H9 (cell line): ENCODE results near the gene NFAM1. TPM values are rescaled to one million over a fixed set of nuclear protein-coding genes. Genes with fewer than 3 reads are reported as not detected.

ENCODE experiments used
- DNase-seq: peaks from one replicate; pipeline ENCODE4 v3.0.0-alpha.2; 2017
- H2AFZ ChIP-seq: one replicate; pipeline ENCODE4 v1.6.1; 2013; ENCODE audit warnings: mild to moderate bottlenecking, low read length, control low read depth, moderate library complexity
- H2AK5ac ChIP-seq: 2 replicates; pipeline ENCODE4 v1.6.1; 2013; ENCODE audit warnings: low read length, control low read depth, mixed read lengths; ENCODE audit not compliant: insufficient read length
- H2BK120ac ChIP-seq: one replicate; pipeline ENCODE4 v1.6.1; 2013; ENCODE audit warnings: low read depth, mild to moderate bottlenecking, low read length, control low read depth, inconsistent platforms; ENCODE audit not compliant: poor library complexity, severe bottlenecking
- H2BK12ac ChIP-seq: 2 replicates; pipeline ENCODE4 v1.6.1; 2013; ENCODE audit warnings: low read length, control low read depth, mixed read lengths, low read depth; ENCODE audit not compliant: insufficient read length
- H2BK15ac ChIP-seq: 2 replicates; pipeline ENCODE4 v1.6.1; 2013; ENCODE audit warnings: low read depth, low read length, control low read depth
- H2BK20ac ChIP-seq: one replicate; pipeline ENCODE4 v1.6.1; 2013; ENCODE audit warnings: low read depth, mild to moderate bottlenecking, low read length, control low read depth, inconsistent platforms; ENCODE audit not compliant: poor library complexity, severe bottlenecking
- H2BK5ac ChIP-seq: 2 replicates; pipeline ENCODE4 v1.6.1; 2013; ENCODE audit warnings: low read length, control low read depth, mixed read lengths; ENCODE audit not compliant: insufficient read length
- H3K14ac ChIP-seq: 2 replicates; pipeline ENCODE4 v1.6.1; 2013; ENCODE audit warnings: low read length, control low read depth; ENCODE audit not compliant: insufficient read depth
- H3K18ac ChIP-seq: 2 replicates; pipeline ENCODE4 v1.6.1; 2013; ENCODE audit warnings: low read depth, mild to moderate bottlenecking, mixed read lengths, low read length, control low read depth; ENCODE audit not compliant: insufficient read length
- H3K23ac ChIP-seq: 2 replicates; pipeline ENCODE4 v1.6.1; 2013; ENCODE audit warnings: low read length, control low read depth, mixed read lengths, low read depth; ENCODE audit not compliant: insufficient read length
- H3K23me2 ChIP-seq: 2 replicates; pipeline ENCODE4 v1.6.1; 2013; ENCODE audit warnings: low read depth, mild to moderate bottlenecking, mixed read lengths, low read length, control low read depth; ENCODE audit not compliant: insufficient read length, poor library complexity, severe bottlenecking
- H3K27ac ChIP-seq: 2 replicates; pipeline ENCODE4 v1.5.1; 2013; ENCODE audit warnings: low read length, control low read depth, mixed read lengths, low read depth; ENCODE audit not compliant: insufficient read length
- H3K27me3 ChIP-seq: 2 replicates; pipeline ENCODE4 v1.6.1; 2013; ENCODE audit warnings: low read length, control low read depth, inconsistent platforms; ENCODE audit not compliant: insufficient read depth
- H3K4ac ChIP-seq: 2 replicates; pipeline ENCODE4 v1.6.1; 2013; ENCODE audit warnings: low read depth, mild to moderate bottlenecking, control low read depth, inconsistent platforms, low read length, moderate library complexity
- H3K4me1 ChIP-seq: 2 replicates; pipeline ENCODE4 v1.6.1; 2013; ENCODE audit warnings: low read length, control low read depth, inconsistent platforms; ENCODE audit not compliant: insufficient read depth
- H3K4me2 ChIP-seq: 2 replicates; pipeline ENCODE4 v1.6.1; 2013; ENCODE audit warnings: low read length, control low read depth, mixed read lengths; ENCODE audit not compliant: insufficient read length, insufficient read depth
- H3K56ac ChIP-seq: 2 replicates; pipeline ENCODE4 v1.6.1; 2013; ENCODE audit warnings: low read depth, mild to moderate bottlenecking, mixed read lengths, low read length, control low read depth; ENCODE audit not compliant: insufficient read length
- H3K79me1 ChIP-seq: 2 replicates; pipeline ENCODE4 v1.6.1; 2013; ENCODE audit warnings: low read depth, mild to moderate bottlenecking, moderate library complexity, low read length, control low read depth, inconsistent platforms; ENCODE audit not compliant: insufficient read depth, poor library complexity, severe bottlenecking
- H3K79me2 ChIP-seq: 2 replicates; pipeline ENCODE4 v1.6.1; 2013; ENCODE audit warnings: low read length, control low read depth, inconsistent platforms; ENCODE audit not compliant: insufficient read depth
- H3K9ac ChIP-seq: 2 replicates; pipeline ENCODE4 v1.6.1; 2013; ENCODE audit warnings: low read length, control low read depth, mixed read lengths; ENCODE audit not compliant: insufficient read length; ENCODE audit errors: extremely low read depth
- H3K9me3 ChIP-seq: one replicate; pipeline ENCODE4 v1.6.1; 2013; ENCODE audit warnings: low read depth, low read length, inconsistent platforms; ENCODE audit not compliant: control insufficient read depth
- H3T11ph ChIP-seq: one replicate; pipeline ENCODE4 v1.6.1; 2013; ENCODE audit warnings: mild to moderate bottlenecking, low read length, control low read depth, inconsistent platforms
- H4K20me1 ChIP-seq: one replicate; pipeline ENCODE4 v1.6.1; 2013; ENCODE audit not compliant: control insufficient read depth, insufficient read length, insufficient read depth
- H4K5ac ChIP-seq: 2 replicates; pipeline ENCODE4 v1.6.1; 2013; ENCODE audit warnings: low read depth, mild to moderate bottlenecking, mixed read lengths, low read length, control low read depth; ENCODE audit not compliant: insufficient read length
- H4K8ac ChIP-seq: replicated peaks from 2 replicates; pipeline ENCODE4 v1.6.1; 2013; ENCODE audit warnings: low read length, control low read depth, mixed read lengths, low read depth; ENCODE audit not compliant: insufficient read length
- H4K91ac ChIP-seq: 2 replicates; pipeline ENCODE4 v1.6.1; 2013; ENCODE audit warnings: low read depth, mild to moderate bottlenecking, moderate library complexity, mixed read lengths, low read length, control low read depth; ENCODE audit not compliant: insufficient read length
- H3K27ac Mint-ChIP-seq, 3 experiments: 2 replicates in 2 of 3; 3 replicates in 1 of 3; pipeline ENCODE4 v1.8.0; 2020 to 2021; ENCODE audit warnings: mixed read lengths in 3 of 3, mild to moderate bottlenecking in 1 of 3, moderate library complexity in 1 of 3
- H3K27me3 Mint-ChIP-seq: 2 replicates; pipeline ENCODE4 v1.8.0; 2021; ENCODE audit warnings: low read depth, mild to moderate bottlenecking, moderate library complexity, mixed read lengths
- H3K36me3 Mint-ChIP-seq, 3 experiments: 2 replicates in 2 of 3; 3 replicates in 1 of 3; pipeline ENCODE4 v1.8.0; 2020 to 2021; ENCODE audit warnings: low read depth in 3 of 3, mixed read lengths in 3 of 3; ENCODE audit not compliant: insufficient read depth in 1 of 3
- H3K4me1 Mint-ChIP-seq, 2 experiments: 2 replicates each; pipeline ENCODE4 v1.8.0; 2020; ENCODE audit warnings: mixed read lengths in 2 of 2
- H3K4me3 Mint-ChIP-seq, 2 experiments: 2 replicates in 1 of 2; 3 replicates in 1 of 2; pipeline ENCODE4 v1.8.0; 2020 to 2021; ENCODE audit warnings: mild to moderate bottlenecking in 2 of 2, mixed read lengths in 2 of 2, moderate library complexity in 1 of 2
- H3K9me3 Mint-ChIP-seq, 2 experiments: 2 replicates in 1 of 2; 3 replicates in 1 of 2; pipeline ENCODE4 v1.8.0; 2020; ENCODE audit warnings: mild to moderate bottlenecking in 2 of 2, mixed read lengths in 2 of 2, moderate library complexity in 1 of 2
- CTCF ChIP-seq: fragments of 200-600 bp; sonication (generic); conservative IDR thresholded peaks from 3 replicates; pipeline ENCODE4 v1.8.0; 2021; ENCODE audit warnings: antibody characterized with exemption, mild to moderate bottlenecking
- WGBS: extraction: QIAGEN DNeasy Blood & Tissue Kit; methylation state at CpG from one replicate; pipeline ENCODE4 v1.1.7; 2013; ENCODE audit warnings: missing lambda C conversion rate, low lambda C conversion rate, mixed read lengths; ENCODE audit not compliant: insufficient read length; ENCODE audit errors: extremely low coverage; 5-methylcytosine and 5-hydroxymethylcytosine counted together
- total RNA-seq: library from RNA; stranded (reverse); gene quantifications from 2 replicates; pipeline ENCODE4 v1.2.1, GENCODE V29; 2021

Gene NFAM1
- total RNA-seq, 1 experiment from 2014 or later, result 0.68 TPM

DNA sequence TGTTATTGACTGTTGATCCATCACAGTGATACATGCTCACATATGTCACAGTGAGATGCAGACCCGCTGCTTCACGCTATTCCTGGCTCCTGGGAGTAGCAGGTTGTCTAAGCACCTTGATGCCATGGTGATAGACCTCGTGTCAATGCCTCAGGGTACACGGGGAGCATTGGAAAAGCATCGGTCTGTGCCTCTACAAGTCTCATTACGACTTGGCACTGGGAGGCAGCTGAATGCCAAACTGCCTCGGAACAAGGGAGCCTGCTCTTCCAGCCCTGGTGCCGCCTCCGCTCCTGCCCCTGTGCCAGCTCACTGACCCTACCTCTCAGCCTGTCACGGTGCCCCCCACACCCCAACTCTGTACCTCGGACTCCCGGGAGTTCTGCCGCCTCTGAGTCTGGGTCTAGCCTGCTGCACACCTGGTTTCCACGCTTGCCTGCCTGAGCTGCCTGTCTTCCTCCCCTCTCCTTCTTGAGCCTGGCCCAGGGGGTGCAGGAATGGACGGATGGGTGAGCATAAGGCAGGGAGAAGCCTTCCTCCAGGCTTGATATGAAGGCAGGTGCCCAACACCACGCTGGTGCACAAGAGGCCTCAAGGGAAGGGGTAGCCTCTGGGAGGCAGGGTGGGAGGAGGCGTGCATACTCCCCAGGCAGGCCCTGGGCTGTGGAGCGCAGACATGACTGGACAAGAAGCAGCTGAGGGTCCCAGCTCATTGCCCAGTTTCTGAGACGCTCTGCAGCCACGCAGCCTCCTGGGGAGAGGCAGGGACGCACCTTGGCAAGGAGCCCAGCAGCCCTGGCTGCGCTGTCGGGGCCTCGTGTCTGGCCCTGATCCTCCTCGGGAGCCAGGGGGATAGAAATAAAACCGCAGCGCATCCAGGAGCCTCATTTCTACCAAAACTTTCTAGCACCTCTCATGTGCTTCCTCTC lies 1.8 kb upstream of the NFAM1 start:
- Histone ChIP-seq H3K23ac (no peak overlapping the region), H3K9ac (no peak overlapping the region), H3K4me1 (no peaks in the 10 kb centered on the region), H3K23me2 (peaks cover 6% of the 10 kb centered on the region), H2BK120ac (no peak overlapping the region), H4K8ac (no peak overlapping the region), H4K91ac (no peak overlapping the region), H3K4ac (no peak overlapping the region), H4K20me1 (no peaks in the 10 kb centered on the region), H3K56ac (no peak overlapping the region), H3K9me3 (no peaks in the 10 kb centered on the region), H3K79me2 (no peaks in the 10 kb centered on the region), H3K14ac (peak overlapping the region; percentile 4; the same call in 1 of the 2 replicates), H2BK20ac (no peak overlapping the region), H3K27me3 (no peaks in the 10 kb centered on the region), H2BK15ac (no peak overlapping the region), H3K18ac (no peak overlapping the region), H4K5ac (no peak overlapping the region), H2BK12ac (no peak overlapping the region), H2AK5ac (no peak overlapping the region), H2BK5ac (no peak overlapping the region), H2AFZ (no peak overlapping the region), H3K79me1 (no peaks in the 10 kb centered on the region), H3K4me2 (no peak overlapping the region), H3K27ac (no peak overlapping the region), H3T11ph (no peak overlapping the region)
- Mint-ChIP-seq H3K4me1 (peaks cover 19 to 39% of the 10 kb centered on the region in 2 experiments), H3K27me3 (peaks cover 29% of the 10 kb centered on the region), H3K4me3 (peak overlapping the region in 1 of 2 experiments; percentile 6; a peak in 1 of 5 replicates), H3K27ac (no peak overlapping the region), H3K9me3 (no peaks in the 10 kb centered on the region; a peak in 1 of 5 replicates), H3K36me3 (no peaks in the 10 kb centered on the region)
- no CpG with 5 or more reads among the region's 27 CpGs for WGBS
- DNase-seq, result no peak
- no peak for TF ChIP-seq CTCF
